Activated T-cell treated with anti-CD3 and anti-CD28 coated beads, Interleukin-2, amount 50 U/mL, for 4 hours (primary cell): Measurements from ENCODE around the gene PHAX. TPM values are rescaled to one million over a fixed set of nuclear protein-coding genes. Genes with fewer than 3 reads are reported as not detected.
"Not testable (repeated sequence)": the region's sequence is repeated elsewhere in the genome, so short reads cannot be mapped to it uniquely, and the experiment has no call there.

ENCODE experiments used
- ATAC-seq, 2 donors: fragments of 200-7000 bp; cut with Tn5 transposase; one replicate each; pipeline ENCODE4 v1.10.0; 2021
- DNase-seq: peaks from one replicate; pipeline ENCODE4 v3.0.0-alpha.2; 2020
- H3K27me3 Mint-ChIP-seq: one replicate; pipeline ENCODE4 v1.8.0; 2021; ENCODE audit warnings: low read depth, mixed read lengths
- H3K36me3 Mint-ChIP-seq: one replicate; pipeline ENCODE4 v1.8.0; 2022; ENCODE audit warnings: mixed read lengths; ENCODE audit not compliant: insufficient read depth
- H3K4me1 Mint-ChIP-seq: one replicate; pipeline ENCODE4 v1.8.0; 2021; ENCODE audit warnings: low read depth, mixed read lengths
- H3K4me3 Mint-ChIP-seq: one replicate; pipeline ENCODE4 v1.8.0; 2021; ENCODE audit warnings: mild to moderate bottlenecking, moderate library complexity, mixed read lengths
- H3K9me3 Mint-ChIP-seq: one replicate; pipeline ENCODE4 v1.8.0; 2021; ENCODE audit warnings: mixed read lengths
- total RNA-seq, 3 donors: library from RNA; stranded (reverse); gene quantifications; one replicate each; pipeline ENCODE4 v1.2.1, GENCODE V29; 2021

Gene PHAX
- total RNA-seq, 3 donors from 2014 or later = 56.6 to 60.6 (median 56.9) TPM

DNA sequence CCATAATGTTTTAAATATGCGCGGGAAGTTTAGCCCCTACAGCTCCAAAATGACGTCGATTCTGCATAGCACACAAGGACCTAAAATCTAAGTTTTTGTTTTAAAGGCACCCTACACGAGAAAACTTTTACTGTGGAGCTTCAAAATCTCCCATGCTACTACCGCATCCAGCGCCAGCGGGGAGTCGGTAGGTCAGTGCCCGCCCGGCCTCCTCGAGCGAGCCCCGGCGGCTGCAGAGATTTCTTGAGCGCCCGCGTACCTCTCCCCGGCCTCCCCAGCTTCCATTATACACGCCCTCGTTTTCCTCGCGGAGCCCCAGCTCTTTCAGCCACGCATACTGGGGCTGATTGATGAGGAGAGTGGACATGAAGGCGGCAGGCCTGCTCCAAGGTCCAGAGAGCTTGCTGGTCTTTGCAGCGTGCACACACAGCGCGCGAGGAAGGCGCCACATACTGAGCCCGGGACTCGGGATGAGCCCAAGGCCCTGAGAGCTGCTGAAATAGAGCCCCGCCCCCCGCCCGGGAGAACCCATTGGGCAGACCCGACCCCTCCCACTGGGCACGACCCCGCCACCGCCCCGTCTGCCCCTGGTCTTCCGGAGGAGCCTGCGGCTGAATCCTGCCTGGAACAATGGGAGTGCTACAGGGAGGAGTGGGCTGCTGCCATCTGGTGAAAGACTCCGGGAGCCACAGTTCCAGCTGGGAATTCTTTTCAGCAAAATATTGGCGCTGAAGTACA is 5.8 kb upstream of the PHAX start, which contains the start of gene ALDH7A1:
TSS of gene ALDH7A1 (minus strand) at position 472 of the 738 bp plus-strand sequence. CDS start at position 451, 21 bp downstream.
- Mint-ChIP-seq H3K4me3 (peak within 1 kb of the TSS; percentile 80), H3K27me3 (peaks cover 14% of the 10 kb centered on the region), H3K9me3 (no peaks in the 10 kb centered on the region), H3K4me1 (peaks cover 6% of the 10 kb centered on the region), H3K36me3 (no peaks in the 10 kb centered on the region)
- DNase-seq (peak; percentile 21), ATAC-seq (peak; percentile 85 to 88)

DNA sequence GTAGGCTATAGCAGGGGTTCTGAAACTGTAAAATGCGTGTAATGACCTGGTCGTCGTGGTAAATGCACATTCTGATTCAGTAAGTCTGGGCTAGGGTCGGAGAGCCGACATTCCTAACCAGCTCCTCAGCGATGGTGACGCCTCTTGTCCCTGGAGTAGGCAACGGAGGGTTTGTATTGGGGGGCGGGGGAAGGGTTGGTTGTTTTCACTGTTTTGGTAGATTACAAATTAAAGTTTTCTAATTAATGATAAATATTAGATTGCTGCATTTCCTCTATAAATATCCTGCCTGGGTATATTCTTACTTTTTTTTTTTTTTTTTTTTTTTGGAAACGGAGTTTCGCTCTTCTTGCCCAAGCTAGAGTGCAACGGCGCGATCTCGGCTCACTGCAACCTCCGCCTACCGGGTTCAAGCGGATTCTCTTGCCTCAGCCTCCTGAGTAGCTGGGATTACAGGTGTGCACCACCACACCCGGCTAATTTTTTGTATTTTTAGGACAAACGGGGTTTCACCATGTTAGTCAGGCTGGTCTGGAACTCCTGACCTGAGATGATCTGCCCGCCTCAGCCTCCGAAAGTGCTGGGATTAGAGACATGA is 5.2 kb upstream of the PHAX start:
- H3K4me3 Mint-ChIP-seq = peak overlapping the region; percentile 80
- peaks cover 10% of the 10 kb centered on the region for H3K4me1 Mint-ChIP-seq
- peaks cover 14% of the 10 kb centered on the region for H3K27me3 Mint-ChIP-seq
- DNase-seq = no peak
- peak in 1 of 2 donors; percentile 13 for ATAC-seq
- H3K36me3 Mint-ChIP-seq = no peaks in the 10 kb centered on the region
- no peaks in the 10 kb centered on the region for H3K9me3 Mint-ChIP-seq

DNA sequence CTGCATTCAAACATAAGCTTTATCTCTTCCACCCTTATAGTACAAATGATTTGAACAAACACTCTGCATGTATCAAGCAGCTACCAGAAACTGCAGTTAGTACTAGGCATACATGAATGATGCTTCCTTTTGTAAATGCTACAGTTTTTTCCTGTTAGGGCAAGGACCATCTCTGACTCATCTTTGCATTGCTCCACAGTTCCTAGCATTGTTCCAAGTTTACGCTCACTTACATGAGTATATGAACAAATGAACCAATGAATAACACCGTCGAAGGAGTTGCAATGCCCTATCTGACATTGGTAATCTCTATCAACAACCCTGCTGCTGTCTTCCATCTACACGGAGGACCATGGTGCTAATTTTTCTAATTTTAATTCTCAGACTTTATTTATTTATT is 3.6 kb upstream of the PHAX start:
- DNase-seq (no peak), ATAC-seq (no peak)
- H3K27me3 Mint-ChIP-seq = peaks cover 10% of the 10 kb centered on the region
- H3K9me3 Mint-ChIP-seq = no peaks in the 10 kb centered on the region
- no peaks in the 10 kb centered on the region for H3K36me3 Mint-ChIP-seq
- H3K4me1 Mint-ChIP-seq = peaks cover 16% of the 10 kb centered on the region
- H3K4me3 Mint-ChIP-seq = no peak overlapping the region

DNA sequence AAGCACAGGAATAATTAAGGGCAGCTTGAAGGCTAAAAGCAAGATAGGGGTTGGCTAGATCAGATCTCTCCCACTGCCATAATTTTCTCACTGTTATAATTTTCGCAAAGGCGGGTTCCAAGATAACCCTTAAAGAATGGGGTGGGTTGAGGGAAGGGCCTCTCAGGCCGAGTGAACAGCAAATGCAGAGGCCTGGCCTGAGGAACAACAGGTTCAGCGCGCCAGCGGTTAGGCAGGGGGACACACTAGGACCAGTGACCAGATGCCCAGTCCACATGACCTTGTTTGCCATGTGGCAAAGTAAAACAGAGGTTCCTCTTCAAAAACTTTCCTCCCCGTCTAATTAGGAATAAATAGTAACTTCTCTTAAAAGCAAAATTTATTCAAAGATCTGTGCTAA is 1.2 kb upstream of the PHAX start:
- H3K4me3 Mint-ChIP-seq = no peak overlapping the region
- H3K9me3 Mint-ChIP-seq = no peaks in the 10 kb centered on the region
- H3K36me3 Mint-ChIP-seq = peaks cover 10% of the 10 kb centered on the region
- ATAC-seq (no peak), DNase-seq (no peak)
- peaks cover 3% of the 10 kb centered on the region for H3K27me3 Mint-ChIP-seq
- H3K4me1 Mint-ChIP-seq = peaks cover 25% of the 10 kb centered on the region

DNA sequence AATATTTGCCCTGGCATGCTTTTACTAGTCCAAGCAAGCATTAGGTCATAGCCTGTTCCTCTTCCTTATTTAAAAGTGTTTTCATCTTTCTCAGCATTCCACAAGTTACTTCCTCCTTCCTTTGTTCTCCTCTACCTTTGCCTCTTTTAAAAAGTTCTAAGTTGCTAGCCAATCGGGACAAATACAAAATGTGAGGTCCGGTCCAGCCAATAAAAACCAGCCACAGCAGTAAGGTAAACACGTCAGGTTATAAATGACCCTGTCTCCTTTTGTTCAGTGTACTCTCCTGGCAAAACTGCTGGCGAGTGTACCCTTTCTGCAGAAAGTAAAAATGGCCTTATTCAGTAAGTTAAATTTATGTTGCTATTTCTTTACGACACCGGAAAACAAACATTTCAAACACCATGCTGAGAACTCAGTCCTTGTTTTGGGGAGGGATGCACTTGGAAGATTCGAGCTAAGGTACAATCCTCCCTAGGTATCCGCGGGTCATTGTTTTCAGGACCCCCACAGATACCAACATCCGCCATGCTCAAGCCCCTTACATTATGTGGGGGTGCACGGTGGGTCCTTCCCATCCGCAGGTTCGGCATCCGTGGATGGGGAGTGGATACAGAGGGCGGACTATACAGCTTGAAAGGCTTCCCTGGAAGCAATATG is 646 bp upstream of the PHAX start:
- DNase-seq, H3K27me3 Mint-ChIP-seq, H3K9me3 Mint-ChIP-seq, H3K36me3 Mint-ChIP-seq, ATAC-seq: not testable (repeated sequence)
- Mint-ChIP-seq H3K4me1 (peaks cover 24% of the 10 kb centered on the region), H3K4me3 (peak overlapping the region; percentile 91)

DNA sequence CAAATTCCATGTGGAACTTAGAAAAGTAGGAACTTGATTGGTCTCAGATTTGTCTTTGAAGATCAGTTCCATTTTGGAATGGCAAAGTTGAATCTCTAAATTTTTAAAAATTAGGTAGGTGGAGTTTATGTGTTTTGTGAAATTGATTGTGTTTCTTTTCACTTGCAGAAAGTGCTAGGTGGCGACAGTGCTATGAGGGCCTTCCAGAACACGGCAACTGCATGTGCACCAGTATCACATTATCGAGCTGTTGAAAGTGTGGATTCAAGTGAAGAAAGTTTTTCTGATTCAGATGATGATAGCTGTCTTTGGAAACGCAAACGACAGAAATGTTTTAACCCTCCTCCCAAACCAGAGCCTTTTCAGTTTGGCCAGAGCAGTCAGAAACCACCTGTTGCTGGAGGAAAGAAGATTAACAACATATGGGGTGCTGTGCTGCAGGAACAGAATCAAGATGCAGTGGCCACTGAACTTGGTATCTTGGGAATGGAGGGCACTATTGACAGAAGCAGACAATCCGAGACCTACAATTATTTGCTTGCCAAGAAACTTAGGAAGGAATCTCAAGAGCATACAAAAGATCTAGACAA is 2.8 kb downstream of the PHAX start:
- H3K9me3 Mint-ChIP-seq = no peaks in the 10 kb centered on the region
- H3K4me3 Mint-ChIP-seq = no peak overlapping the region
- no peak for DNase-seq
- no peak for ATAC-seq
- peaks cover 40% of the 10 kb centered on the region for H3K4me1 Mint-ChIP-seq
- H3K27me3 Mint-ChIP-seq = no peaks in the 10 kb centered on the region
- peaks cover 21% of the 10 kb centered on the region for H3K36me3 Mint-ChIP-seq

DNA sequence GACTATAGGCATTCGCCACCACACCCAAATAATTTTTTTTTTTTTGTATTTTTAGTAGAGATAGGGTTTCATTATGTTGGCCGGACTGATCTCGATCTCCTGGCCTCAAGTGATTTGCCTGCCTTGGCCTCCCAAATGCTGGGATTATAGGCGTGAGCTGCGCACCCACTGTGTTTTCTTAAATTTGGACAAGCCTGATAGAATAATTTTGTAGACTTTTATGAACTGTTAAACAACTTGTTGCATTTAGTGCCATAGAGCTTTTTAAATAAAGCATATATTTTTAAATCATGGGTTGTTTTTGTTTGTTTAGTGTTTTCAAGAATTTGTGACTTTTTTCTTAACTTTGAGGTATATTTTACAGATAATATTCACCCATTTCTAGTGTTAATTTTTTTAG is 4.8 kb downstream of the PHAX start:
- no peaks in the 10 kb centered on the region for H3K9me3 Mint-ChIP-seq
- H3K4me1 Mint-ChIP-seq = peaks cover 40% of the 10 kb centered on the region
- H3K36me3 Mint-ChIP-seq = peaks cover 27% of the 10 kb centered on the region
- no peaks in the 10 kb centered on the region for H3K27me3 Mint-ChIP-seq
- DNase-seq = no peak
- ATAC-seq = no peak
- H3K4me3 Mint-ChIP-seq = no peak overlapping the region

DNA sequence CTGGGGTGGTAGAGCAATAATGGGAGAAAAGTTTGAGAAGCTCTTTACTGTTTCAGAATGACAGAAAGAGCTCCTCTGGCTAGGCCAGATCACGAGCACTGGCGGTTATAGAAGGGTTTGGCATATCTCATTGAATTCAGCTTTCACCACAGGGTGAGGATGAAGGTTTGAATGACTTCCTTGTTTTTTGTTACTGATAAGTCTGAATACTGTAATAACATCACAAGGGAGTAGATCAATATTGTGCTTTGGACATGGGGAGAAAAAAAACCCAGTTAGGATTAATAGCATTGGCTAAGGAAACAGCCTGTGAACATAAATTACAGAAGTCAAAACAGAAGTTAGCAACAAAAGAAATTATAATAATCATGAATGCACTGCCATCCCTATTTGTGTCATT is 9.4 kb downstream of the PHAX start:
- Mint-ChIP-seq H3K4me3 (no peak overlapping the region), H3K4me1 (peaks cover 29% of the 10 kb centered on the region), H3K36me3 (peaks cover 28% of the 10 kb centered on the region), H3K27me3 (no peaks in the 10 kb centered on the region), H3K9me3 (no peaks in the 10 kb centered on the region)
- ATAC-seq (no peak), DNase-seq (no peak)

DNA sequence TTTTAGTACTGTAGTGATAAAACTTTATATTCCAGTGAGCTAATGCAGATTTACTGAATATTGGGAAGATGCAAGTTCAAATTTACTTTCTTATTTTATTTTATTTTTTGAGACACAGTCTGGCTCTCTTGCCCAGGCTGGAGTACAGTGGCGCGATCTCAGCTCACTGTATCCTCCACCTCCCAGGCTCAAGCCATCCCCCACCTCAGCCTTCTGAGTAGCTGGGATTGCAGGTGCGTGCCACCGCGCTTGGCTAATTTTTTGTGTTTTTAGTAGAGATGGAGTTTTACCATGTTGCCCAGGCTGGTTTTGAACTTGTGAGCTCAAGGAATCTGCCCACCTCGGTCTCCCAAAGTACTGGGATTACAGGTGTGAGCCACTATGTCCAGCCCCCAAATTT is 9.9 kb downstream of the PHAX start:
- DNase-seq = no peak
- no peak for ATAC-seq
- peaks cover 26% of the 10 kb centered on the region for H3K4me1 Mint-ChIP-seq
- no peaks in the 10 kb centered on the region for H3K27me3 Mint-ChIP-seq
- H3K4me3 Mint-ChIP-seq = no peak overlapping the region
- H3K9me3 Mint-ChIP-seq = no peaks in the 10 kb centered on the region
- H3K36me3 Mint-ChIP-seq = peaks cover 27% of the 10 kb centered on the region

DNA sequence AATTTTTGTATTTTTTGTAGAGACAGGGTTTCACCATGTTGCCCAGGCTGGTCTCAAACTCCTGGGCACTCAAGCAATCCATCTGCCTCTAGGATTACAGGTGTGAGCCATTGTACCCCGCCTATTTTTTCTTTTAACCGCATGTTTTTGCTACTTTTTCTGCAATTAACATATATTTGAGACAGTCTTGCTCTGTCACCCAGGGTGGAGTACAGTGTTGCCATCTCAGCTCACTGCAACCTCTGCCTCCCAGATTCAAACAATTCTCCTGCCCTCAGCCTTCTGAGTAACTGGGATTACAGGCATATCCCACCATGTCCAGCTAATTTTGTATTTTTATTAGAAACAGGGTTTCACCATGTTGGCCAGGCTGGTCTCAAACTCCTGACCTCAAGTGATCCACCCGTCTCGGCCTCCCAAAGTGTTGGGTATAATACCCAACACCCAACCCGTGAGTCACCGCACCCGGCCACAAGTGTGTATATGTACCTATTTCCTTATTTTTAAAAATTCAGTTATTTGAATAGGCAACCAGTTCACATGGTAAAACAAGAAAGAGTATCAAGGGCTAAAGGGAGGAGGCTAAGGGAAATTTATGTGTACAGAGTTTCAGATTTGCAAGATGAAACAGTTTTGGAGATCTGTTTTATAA is 13.3 kb downstream of the PHAX start:
- H3K27me3 Mint-ChIP-seq = no peaks in the 10 kb centered on the region
- H3K4me1 Mint-ChIP-seq = peaks cover 13% of the 10 kb centered on the region
- H3K4me3 Mint-ChIP-seq = no peak overlapping the region
- DNase-seq (no peak), ATAC-seq (no peak)
- H3K36me3 Mint-ChIP-seq = peaks cover 24% of the 10 kb centered on the region
- no peaks in the 10 kb centered on the region for H3K9me3 Mint-ChIP-seq

DNA sequence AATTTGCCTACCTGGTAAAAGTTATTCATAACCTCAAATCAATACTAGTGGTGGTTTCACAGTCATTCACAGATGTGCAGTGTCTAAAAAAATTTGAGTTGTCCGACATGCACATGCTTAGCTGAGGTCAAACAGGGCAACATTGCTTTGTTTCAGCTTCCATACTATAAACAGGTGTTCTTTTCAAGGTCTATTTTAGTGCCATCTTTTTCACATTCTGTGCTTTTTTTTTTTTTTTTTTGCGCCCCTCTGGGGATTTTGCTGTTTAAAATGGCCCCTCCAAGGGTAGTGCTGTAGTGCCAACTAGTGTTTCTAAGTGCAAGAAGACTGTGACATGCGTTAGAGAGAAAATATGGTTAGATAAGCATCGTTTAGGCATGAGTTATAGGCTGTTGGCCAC is 14.5 kb downstream of the PHAX start:
- DNase-seq (no peak), ATAC-seq (no peak)
- Mint-ChIP-seq H3K9me3 (no peaks in the 10 kb centered on the region), H3K4me1 (peaks cover 10% of the 10 kb centered on the region), H3K4me3 (no peak overlapping the region), H3K36me3 (peaks cover 25% of the 10 kb centered on the region), H3K27me3 (no peaks in the 10 kb centered on the region)

DNA sequence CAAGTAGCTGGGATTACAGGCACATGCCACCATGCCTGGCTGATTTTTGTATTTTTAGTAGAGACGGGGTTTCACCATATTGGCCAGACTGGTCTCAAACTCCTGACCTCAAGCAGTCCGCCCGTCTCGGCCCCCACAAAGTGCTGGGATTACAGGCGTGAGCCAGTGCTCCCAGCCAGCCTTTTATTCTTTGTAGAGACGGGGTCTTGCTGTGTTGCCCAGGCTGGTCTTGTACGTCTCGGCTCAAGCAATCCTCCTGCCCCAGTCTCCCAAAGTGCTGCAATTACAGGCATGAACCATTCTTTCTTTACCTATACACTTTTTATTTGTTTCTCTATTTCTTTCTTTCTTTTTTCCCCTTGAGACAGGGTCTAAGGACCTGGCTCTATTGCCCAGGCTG is 16.9 kb downstream of the PHAX start:
- H3K4me1 Mint-ChIP-seq, H3K4me3 Mint-ChIP-seq, DNase-seq, ATAC-seq, H3K9me3 Mint-ChIP-seq, H3K27me3 Mint-ChIP-seq: not testable (repeated sequence)
- H3K36me3 Mint-ChIP-seq = peaks cover 16% of the 10 kb centered on the region

DNA sequence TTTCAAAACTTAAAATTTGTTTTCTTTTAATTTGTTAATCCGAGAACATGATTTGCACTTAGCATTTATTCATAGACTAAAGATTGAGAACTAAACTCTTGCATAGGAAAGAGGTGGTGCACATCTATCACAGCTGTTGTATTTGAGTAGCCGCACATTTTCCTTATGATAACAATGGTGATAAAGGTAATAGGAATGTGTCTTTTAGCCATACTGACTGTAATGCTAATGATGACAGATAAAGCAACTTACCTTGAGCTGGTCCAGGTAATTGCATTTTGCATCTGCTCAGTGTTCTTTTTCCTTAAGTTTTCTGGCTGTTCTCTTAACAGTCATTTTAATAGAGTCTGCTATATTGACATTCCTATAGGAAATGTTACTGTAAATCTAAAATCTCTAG is 19.0 kb downstream of the PHAX start:
- Mint-ChIP-seq H3K4me3 (no peak overlapping the region), H3K27me3 (no peaks in the 10 kb centered on the region), H3K9me3 (no peaks in the 10 kb centered on the region), H3K4me1 (peaks cover 5% of the 10 kb centered on the region), H3K36me3 (peaks cover 25% of the 10 kb centered on the region)
- DNase-seq = no peak
- no peak for ATAC-seq

DNA sequence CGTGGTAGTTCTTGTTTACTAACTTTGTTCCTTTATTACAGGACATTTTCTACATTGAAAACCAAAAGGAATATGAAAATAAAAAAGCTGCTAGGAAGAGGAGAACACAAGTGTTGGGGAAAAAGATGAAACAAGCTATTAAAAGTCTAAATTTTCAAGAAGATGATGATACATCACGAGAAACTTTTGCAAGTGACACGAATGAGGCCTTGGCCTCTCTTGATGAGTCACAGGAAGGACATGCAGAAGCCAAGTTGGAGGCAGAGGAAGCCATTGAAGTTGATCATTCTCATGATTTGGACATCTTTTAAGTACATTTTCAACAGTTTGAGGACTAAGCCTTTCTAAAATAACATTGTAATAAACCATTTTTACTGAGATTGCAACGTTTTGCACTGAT is 23.8 kb downstream of the PHAX start:
- DNase-seq (no peak), ATAC-seq (no peak)
- H3K27me3 Mint-ChIP-seq = no peaks in the 10 kb centered on the region
- H3K4me3 Mint-ChIP-seq = no peak overlapping the region
- H3K4me1 Mint-ChIP-seq = peaks cover 5% of the 10 kb centered on the region
- H3K36me3 Mint-ChIP-seq = peaks cover 19% of the 10 kb centered on the region
- H3K9me3 Mint-ChIP-seq = no peaks in the 10 kb centered on the region
